Body of pancreas (tissue), 4 donors: ENCODE measurements around the gene LAMB3.

Experiments
- POLR2A ChIP-seq, 3 donors: fragments of 450-650 bp; IDR thresholded peaks; one replicate each; pipeline ENCODE4 v1.6.1; 2016; ENCODE audit warnings: antibody characterized with exemption in 3 of 3, mild to moderate bottlenecking in 2 of 3
- TF ChIP-seq, protein P1 (sequence below), 7 experiments: fragments of 450-650 bp in 4 of 7; fragments of 200-600 bp in 3 of 7; sonication (generic) in 3 of 7; IDR thresholded peaks; one replicate each; pipeline ENCODE4 v1.5.1; 2016 to 2019; ENCODE audit warnings: antibody characterized with exemption in 7 of 7

DNA sequence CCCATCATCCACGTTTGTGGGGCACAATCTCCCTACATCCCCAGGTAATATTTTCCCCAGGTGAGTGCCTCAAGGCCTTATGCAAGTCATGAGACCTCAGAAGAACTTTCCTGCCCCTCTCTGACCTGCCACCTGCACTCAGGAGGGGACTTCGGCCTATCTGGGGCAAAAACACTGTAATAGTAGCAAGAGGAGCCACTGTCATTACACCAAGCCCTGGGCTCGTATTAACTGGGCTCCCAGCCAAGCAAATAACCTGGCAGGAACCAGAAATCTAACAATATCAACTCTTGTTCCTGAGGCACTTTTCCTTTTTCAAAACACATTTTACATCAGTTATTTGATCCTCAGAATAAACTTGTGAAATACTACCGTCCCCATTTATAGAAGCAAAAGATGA, 30.9 kb downstream of the LAMB3 start:
- TF ChIP-seq, protein P1, sequence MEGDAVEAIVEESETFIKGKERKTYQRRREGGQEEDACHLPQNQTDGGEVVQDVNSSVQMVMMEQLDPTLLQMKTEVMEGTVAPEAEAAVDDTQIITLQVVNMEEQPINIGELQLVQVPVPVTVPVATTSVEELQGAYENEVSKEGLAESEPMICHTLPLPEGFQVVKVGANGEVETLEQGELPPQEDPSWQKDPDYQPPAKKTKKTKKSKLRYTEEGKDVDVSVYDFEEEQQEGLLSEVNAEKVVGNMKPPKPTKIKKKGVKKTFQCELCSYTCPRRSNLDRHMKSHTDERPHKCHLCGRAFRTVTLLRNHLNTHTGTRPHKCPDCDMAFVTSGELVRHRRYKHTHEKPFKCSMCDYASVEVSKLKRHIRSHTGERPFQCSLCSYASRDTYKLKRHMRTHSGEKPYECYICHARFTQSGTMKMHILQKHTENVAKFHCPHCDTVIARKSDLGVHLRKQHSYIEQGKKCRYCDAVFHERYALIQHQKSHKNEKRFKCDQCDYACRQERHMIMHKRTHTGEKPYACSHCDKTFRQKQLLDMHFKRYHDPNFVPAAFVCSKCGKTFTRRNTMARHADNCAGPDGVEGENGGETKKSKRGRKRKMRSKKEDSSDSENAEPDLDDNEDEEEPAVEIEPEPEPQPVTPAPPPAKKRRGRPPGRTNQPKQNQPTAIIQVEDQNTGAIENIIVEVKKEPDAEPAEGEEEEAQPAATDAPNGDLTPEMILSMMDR (IDR thresholded peaks at IDR 0.05): no peak
- no peak for TF ChIP-seq POLR2A (IDR thresholded peaks at IDR 0.05)
